Hair follicular keratinocyte (primary cell): ENCODE data around the gene ATOH7. TPM values are rescaled to one million over a fixed set of nuclear protein-coding genes. Genes with fewer than 3 reads are reported as not detected.

Experiments
- total RNA-seq: library from RNA; depleted of rRNA; stranded (reverse); fragments of >200 nt; gene quantifications from 2 replicates; pipeline ENCODE4 v1.2.3, GENCODE V29; 2015

ATOH7 gene
- total RNA-seq, result 0.15 TPM in 1 of 2 replicates, not detected in the other

GRCh38 chr10:68231817-68232251 is at the start of gene ATOH7:
ATOH7 (minus strand) TSS chr10:68232113; CDS start chr10:68231677, 436 bp downstream.

Other genes with a start within 250 kb of the ATOH7 start
- 31.5 and 33.7 TPM in 2 replicates for gene HERC4, start 156.8 kb downstream of the ATOH7 start, total RNA-seq
- 0.08 TPM in 1 of 2 replicates, not detected in the other for gene MYPN, start 122.6 kb downstream of the ATOH7 start, total RNA-seq
- 16.5 and 20.9 TPM in 2 replicates for gene HNRNPH3, start 100.0 kb upstream of the ATOH7 start, total RNA-seq
- 1.4 and 2.2 TPM in 2 replicates for gene PBLD, start 100.8 kb upstream of the ATOH7 start, total RNA-seq
- 7.4 and 8.1 TPM in 2 replicates for gene RUFY2, start 175.2 kb upstream of the ATOH7 start, total RNA-seq
- 6.3 and 12.2 TPM in 2 replicates for gene DNA2, start 239.9 kb upstream of the ATOH7 start, total RNA-seq